Trophoblast cell (in vitro differentiated cells and primary cell): ENCODE data around the gene FHIT.

ENCODE experiments used
- DNase-seq, 2 donors: peaks; one replicate each; pipeline ENCODE4 v3.0.0-alpha.2; 2016
- H2AFZ ChIP-seq: 2 replicates; pipeline ENCODE4 v1.6.1; 2013; ENCODE audit warnings: low read length, moderate library complexity, mild to moderate bottlenecking; ENCODE audit not compliant: insufficient read depth, poor library complexity
- H2AK5ac ChIP-seq: 2 replicates; pipeline ENCODE4 v1.6.1; 2013; ENCODE audit warnings: mild to moderate bottlenecking, low read length
- H2BK120ac ChIP-seq: 2 replicates; pipeline ENCODE4 v1.6.1; 2013; ENCODE audit warnings: low read length, mild to moderate bottlenecking, moderate library complexity; ENCODE audit not compliant: insufficient read depth, poor library complexity
- H2BK12ac ChIP-seq: 2 replicates; pipeline ENCODE4 v1.6.1; 2013; ENCODE audit warnings: mild to moderate bottlenecking, low read length, moderate library complexity
- H2BK5ac ChIP-seq: 2 replicates; pipeline ENCODE4 v1.6.1; 2013; ENCODE audit warnings: low read length, low read depth, moderate library complexity, mild to moderate bottlenecking; ENCODE audit not compliant: poor library complexity
- H3K14ac ChIP-seq: 2 replicates; pipeline ENCODE4 v1.6.1; 2013; ENCODE audit warnings: mild to moderate bottlenecking, low read length
- H3K18ac ChIP-seq: 2 replicates; pipeline ENCODE4 v1.6.1; 2013; ENCODE audit warnings: mild to moderate bottlenecking, low read length
- H3K23ac ChIP-seq: 2 replicates; pipeline ENCODE4 v1.6.1; 2013; ENCODE audit warnings: low read length
- H3K27ac ChIP-seq: 2 replicates; pipeline ENCODE4 v1.5.1; 2013; ENCODE audit warnings: low read depth, mild to moderate bottlenecking, inconsistent platforms, low read length, moderate library complexity
- H3K27me3 ChIP-seq: 2 replicates; pipeline ENCODE4 v1.6.1; 2013; ENCODE audit warnings: inconsistent platforms, mild to moderate bottlenecking, low read length, moderate library complexity; ENCODE audit not compliant: insufficient read depth
- H3K36me3 ChIP-seq, 2 experiments: 1 replicate in 1 of 2; 2 replicates in 1 of 2; pipeline ENCODE4 v1.6.1; 2013; ENCODE audit warnings: low read length in 2 of 2, mild to moderate bottlenecking in 2 of 2, moderate library complexity in 1 of 2; ENCODE audit not compliant: insufficient read depth in 2 of 2, control insufficient read depth in 1 of 2
- H3K4ac ChIP-seq: 2 replicates; pipeline ENCODE4 v1.6.1; 2013; ENCODE audit warnings: low read depth, mild to moderate bottlenecking, low read length, moderate library complexity
- H3K4me1 ChIP-seq, 2 experiments: 1 replicate in 1 of 2; 2 replicates in 1 of 2; pipeline ENCODE4 v1.6.1; 2013; ENCODE audit warnings: low read length in 2 of 2, mild to moderate bottlenecking in 2 of 2, moderate library complexity in 1 of 2; ENCODE audit not compliant: insufficient read depth in 2 of 2, control insufficient read depth in 1 of 2
- H3K4me2 ChIP-seq: 2 replicates; pipeline ENCODE4 v1.6.1; 2013; ENCODE audit warnings: inconsistent platforms, mild to moderate bottlenecking, low read length, moderate library complexity
- H3K4me3 ChIP-seq: 2 replicates; pipeline ENCODE4 v1.5.1; 2013; ENCODE audit warnings: mild to moderate bottlenecking, low read depth, low read length, inconsistent platforms
- H3K79me1 ChIP-seq: one replicate; pipeline ENCODE4 v1.6.1; 2013; ENCODE audit warnings: low read length
- H3K79me2 ChIP-seq: 2 replicates; pipeline ENCODE4 v1.6.1; 2013; ENCODE audit warnings: low read length, mild to moderate bottlenecking; ENCODE audit not compliant: control insufficient read depth, insufficient read depth, poor library complexity
- H3K9ac ChIP-seq: 2 replicates; pipeline ENCODE4 v1.6.1; 2013; ENCODE audit warnings: mild to moderate bottlenecking, low read length
- H3K9me3 ChIP-seq: 2 replicates; pipeline ENCODE4 v1.6.1; 2013; ENCODE audit warnings: low read depth, mild to moderate bottlenecking, control low read depth, inconsistent platforms, low read length; ENCODE audit not compliant: insufficient read depth
- H4K12ac ChIP-seq: 2 replicates; pipeline ENCODE4 v1.6.1; 2013; ENCODE audit warnings: low read depth, mild to moderate bottlenecking, low read length, moderate library complexity
- H4K8ac ChIP-seq: 2 replicates; pipeline ENCODE4 v1.6.1; 2013; ENCODE audit warnings: low read depth, mild to moderate bottlenecking, low read length, moderate library complexity
- H4K91ac ChIP-seq: one replicate; pipeline ENCODE4 v1.6.1; 2013; ENCODE audit warnings: low read depth, mild to moderate bottlenecking, low read length, moderate library complexity
- WGBS: extraction: QIAGEN DNeasy Blood & Tissue Kit; methylation state at CpG from one replicate; pipeline ENCODE4 v1.1.7; 2013; ENCODE audit warnings: missing lambda C conversion rate; ENCODE audit not compliant: insufficient read length, insufficient coverage; ENCODE audit errors: extremely low coverage; 5-methylcytosine and 5-hydroxymethylcytosine counted together

FHIT gene

GRCh38 chr3:59930170-59930569 is 1321.1 kb downstream of the FHIT start:
- Histone ChIP-seq H3K4me3 (no peak overlapping the region), H3K79me2 (no peaks in the 10 kb centered on the region), H4K12ac (no peak overlapping the region), H3K4me1 (no peaks in the 10 kb centered on the region), H3K14ac (no peak overlapping the region), H2BK5ac (no peak overlapping the region), H3K18ac (no peak overlapping the region), H3K36me3 (no peaks in the 10 kb centered on the region), H3K27me3 (no peaks in the 10 kb centered on the region), H2AK5ac (no peak overlapping the region), H2BK120ac (no peak overlapping the region), H4K91ac (no peak overlapping the region), H4K8ac (no peak overlapping the region), H2AFZ (no peak overlapping the region), H3K79me1 (no peaks in the 10 kb centered on the region), H3K9me3 (no peaks in the 10 kb centered on the region), H3K4me2 (no peak overlapping the region), H3K27ac (no peak overlapping the region), H3K23ac (no peak overlapping the region), H2BK12ac (no peak overlapping the region), H3K4ac (no peak overlapping the region), H3K9ac (no peak overlapping the region)
- DNase-seq, result no peak
- WGBS, result no CpG with 5 or more reads among the region's 2 CpGs

- Histone ChIP-seq H2AK5ac (no peak overlapping the region), H4K12ac (no peak overlapping the region), H3K14ac (no peak overlapping the region), H3K9ac (no peak overlapping the region), H4K91ac (no peak overlapping the region), H4K8ac (no peak overlapping the region), H2BK5ac (no peak overlapping the region), H3K18ac (no peak overlapping the region), H2BK120ac (no peak overlapping the region), H3K27me3 (no peaks in the 10 kb centered on the region), H3K9me3 (peaks cover 2% of the 10 kb centered on the region), H3K4me1 (no peaks in the 10 kb centered on the region), H3K79me2 (no peaks in the 10 kb centered on the region), H3K4me3 (no peak overlapping the region), H3K4ac (no peak overlapping the region), H3K27ac (no peak overlapping the region), H3K79me1 (no peaks in the 10 kb centered on the region), H2AFZ (no peak overlapping the region), H3K36me3 (no peaks in the 10 kb centered on the region), H3K23ac (no peak overlapping the region), H3K4me2 (no peak overlapping the region), H2BK12ac (no peak overlapping the region)
- WGBS, result no CpG with 5 or more reads among the region's 3 CpGs
- DNase-seq, result no peak
Observed at GRCh38 chr3:59927056-59927455, 1324.2 kb downstream of the FHIT start.

- no peak overlapping the region for H3K23ac ChIP-seq
- no peak overlapping the region for H3K18ac ChIP-seq
- peaks cover 2% of the 10 kb centered on the region for H3K9me3 ChIP-seq
- no peak overlapping the region for H2AFZ ChIP-seq
- no peak overlapping the region for H4K8ac ChIP-seq
- no peaks in the 10 kb centered on the region for H3K36me3 ChIP-seq
- H3K14ac ChIP-seq, result no peak overlapping the region
- no peaks in the 10 kb centered on the region for H3K27me3 ChIP-seq
- H3K4me1 ChIP-seq, result no peaks in the 10 kb centered on the region
- H3K9ac ChIP-seq, result no peak overlapping the region
- no peaks in the 10 kb centered on the region for H3K79me1 ChIP-seq
- no peak overlapping the region for H3K4me3 ChIP-seq
- H4K12ac ChIP-seq, result no peak overlapping the region
- no peak overlapping the region for H3K27ac ChIP-seq
- H4K91ac ChIP-seq, result no peak overlapping the region
- H2AK5ac ChIP-seq, result no peak overlapping the region
- no peaks in the 10 kb centered on the region for H3K79me2 ChIP-seq
- no peak overlapping the region for H2BK12ac ChIP-seq
- no peak overlapping the region for H2BK120ac ChIP-seq
- H3K4me2 ChIP-seq, result no peak overlapping the region
- peak in 1 of 2 donors; percentile 20 for DNase-seq
- H2BK5ac ChIP-seq, result no peak overlapping the region
- H3K4ac ChIP-seq, result no peak overlapping the region
Observed at GRCh38 chr3:59925946-59926345, 1325.3 kb downstream of the FHIT start.

- Histone ChIP-seq H2BK12ac (no peak overlapping the region), H3K4me2 (no peak overlapping the region), H2AFZ (no peak overlapping the region), H3K18ac (no peak overlapping the region), H3K4me1 (no peaks in the 10 kb centered on the region), H3K9me3 (peaks cover 2% of the 10 kb centered on the region), H3K36me3 (no peaks in the 10 kb centered on the region), H3K27ac (no peak overlapping the region), H2BK120ac (no peak overlapping the region), H4K8ac (no peak overlapping the region), H3K14ac (no peak overlapping the region), H2AK5ac (no peak overlapping the region), H3K4me3 (no peak overlapping the region), H4K12ac (no peak overlapping the region), H3K4ac (no peak overlapping the region), H3K79me2 (no peaks in the 10 kb centered on the region), H3K9ac (no peak overlapping the region), H3K79me1 (no peaks in the 10 kb centered on the region), H2BK5ac (no peak overlapping the region), H4K91ac (no peak overlapping the region), H3K23ac (no peak overlapping the region), H3K27me3 (no peaks in the 10 kb centered on the region)
- no peak for DNase-seq
- WGBS, result no CpG with 5 or more reads among the region's 7 CpGs
Observed at GRCh38 chr3:59922192-59922591, 1329.1 kb downstream of the FHIT start.
